HCT116 (cell line): ENCODE results near the gene TSPEAR. TPM values are rescaled to one million over a fixed set of nuclear protein-coding genes. Genes with fewer than 3 reads are reported as not detected.
"Not testable (repeated sequence)": the region's sequence is repeated elsewhere in the genome, so short reads cannot be mapped to it uniquely, and the experiment has no call there.

Experiments used
- ATAC-seq: fragments of 200-7000 bp; cut with Tn5 transposase; 2 replicates; pipeline ENCODE4 v1.9.1; 2020; ENCODE audit warnings: mild to moderate bottlenecking, moderate library complexity
- BruUV-seq: library from RNA; stranded (reverse); fragments of 400-500 nt; replicated peaks from 2 replicates; lab custom pipeline; 2021; lab: Mats Ljungman, UMichigan
- CTCF ChIA-PET: fragments of 300-600 bp; sonication (Branson Sonifier 250); formaldehyde crosslinking; loops from one replicate; lab custom pipeline; 2021; ENCODE audit warnings: antibody characterized with exemption; lab: Charles Lee
- POLR2A ChIA-PET: fragments of 300-600, 350-600 bp; sonication (Branson Sonifier 250); formaldehyde crosslinking; loops from one replicate; lab custom pipeline; 2021; ENCODE audit warnings: antibody characterized with exemption; lab: Charles Lee
- RAD21 ChIA-PET, 2 experiments: fragments of 300-600 bp; sonication (Branson Sonifier 250); formaldehyde crosslinking; loops; one replicate each; lab custom pipeline; 2023; ENCODE audit warnings: low total read pairs in 2 of 2; ENCODE audit not compliant: uncharacterized antibody in 2 of 2, unreplicated experiment in 2 of 2, low non-redundant PET in 1 of 2; lab: Charles Lee
- DNase-seq: peaks from one replicate; pipeline ENCODE4 v3.0.0-alpha.2; 2010; ENCODE audit warnings: low read depth, low spot score
- H2AFZ ChIP-seq: fragments of 200-600 bp; shearing (Covaris generic), sonication (generic); 2 replicates; pipeline ENCODE4 v1.6.1; 2017; ENCODE audit warnings: low read depth, mixed run types, mixed read lengths, antibody characterized with exemption, low read length; ENCODE audit not compliant: poor library complexity, severe bottlenecking
- H3K27ac ChIP-seq: 2 replicates; pipeline ENCODE4 v1.5.1; 2012; ENCODE audit warnings: low read depth, low read length
- H3K27me3 ChIP-seq: fragments of 200-600 bp; sonication (generic); 2 replicates; pipeline ENCODE4 v1.6.1; 2016; ENCODE audit warnings: mixed run types, low read length, mixed read lengths; ENCODE audit not compliant: insufficient read depth
- H3K36me3 ChIP-seq, 2 experiments: fragments of 200-500 bp in 1 of 2; fragments of 200-600 bp in 1 of 2; sonication (Bioruptor generic) in 1 of 2; sonication (generic) in 1 of 2; 2 replicates each; pipeline versions ENCODE4 v1.5.1 to v1.6.1; 2014 to 2016; ENCODE audit warnings: low read length in 2 of 2, inconsistent platforms in 1 of 2, mixed read lengths in 1 of 2, mixed run types in 1 of 2; ENCODE audit not compliant: insufficient read depth in 2 of 2, control insufficient read depth in 1 of 2
- H3K4me1 ChIP-seq, 2 experiments: fragments of 200-600 bp in 1 of 2; sonication (generic) in 1 of 2; 2 replicates each; pipeline versions ENCODE4 v1.5.1 to v1.6.1; 2012 to 2017; ENCODE audit warnings: low read length in 2 of 2, inconsistent platforms in 1 of 2, mild to moderate bottlenecking in 1 of 2, mixed read lengths in 1 of 2, mixed run types in 1 of 2, moderate library complexity in 1 of 2; ENCODE audit not compliant: insufficient read depth in 2 of 2, control insufficient read depth in 1 of 2
- H3K4me2 ChIP-seq: fragments of 200-600 bp; sonication (generic); 2 replicates; pipeline ENCODE4 v1.6.1; 2017; ENCODE audit warnings: mixed run types, low read length, mixed read lengths
- H3K4me3 ChIP-seq, 2 experiments: fragments of 200-600 bp in 1 of 2; sonication (generic) in 1 of 2; replicated peaks in 1 of 2; 2 replicates each; pipeline ENCODE4 v1.5.1; 2011 to 2016; ENCODE audit warnings: low read length in 2 of 2, control low read depth in 1 of 2, low read depth in 1 of 2, mild to moderate bottlenecking in 1 of 2, mixed read lengths in 1 of 2, mixed run types in 1 of 2
- H3K79me2 ChIP-seq: fragments of 200-600 bp; sonication (generic); 2 replicates; pipeline ENCODE4 v1.6.1; 2017; ENCODE audit warnings: mild to moderate bottlenecking, mixed run types, low read length, moderate library complexity, mixed read lengths; ENCODE audit not compliant: insufficient read depth
- H3K9ac ChIP-seq: fragments of 200-600 bp; sonication (generic); 2 replicates; pipeline ENCODE4 v1.6.1; 2016; ENCODE audit warnings: low read length, mixed read lengths
- H3K9me2 ChIP-seq: fragments of 200-600 bp; sonication (generic), shearing (Covaris generic); 2 replicates; pipeline ENCODE4 v1.6.1; 2017; ENCODE audit warnings: mixed run types, mild to moderate bottlenecking, moderate library complexity; ENCODE audit not compliant: insufficient read depth
- H3K9me3 ChIP-seq, 2 experiments: fragments of 200-500 bp in 1 of 2; fragments of 200-600 bp in 1 of 2; sonication (Bioruptor generic) in 1 of 2; sonication (generic) in 1 of 2; 2 replicates each; pipeline ENCODE4 v1.6.1; 2014 to 2017; ENCODE audit warnings: low read length in 2 of 2, mixed read lengths in 2 of 2, inconsistent platforms in 1 of 2, low read depth in 1 of 2, mild to moderate bottlenecking in 1 of 2, mixed run types in 1 of 2, moderate library complexity in 1 of 2; ENCODE audit not compliant: control insufficient read depth in 1 of 2, insufficient read depth in 1 of 2
- H4K20me1 ChIP-seq: fragments of 200-600 bp; sonication (generic), shearing (Covaris generic); 2 replicates; pipeline ENCODE4 v1.6.1; 2017; ENCODE audit warnings: mixed run types, mild to moderate bottlenecking, moderate library complexity; ENCODE audit not compliant: insufficient read depth
- ATF3 ChIP-seq: IDR thresholded peaks from 2 replicates; pipeline ENCODE4 v1.6.1; 2012
- CTCF ChIP-seq, 3 experiments: fragments of 200-600 bp in 1 of 3; sonication (generic) in 1 of 3; IDR thresholded peaks in 2 of 3; conservative IDR thresholded peaks in 1 of 3; 2 replicates each; pipeline ENCODE4 v1.5.1; 2012 to 2017; ENCODE audit warnings: low read depth in 2 of 3, low read length in 2 of 3, antibody characterized with exemption in 1 of 3, borderline replicate concordance in 1 of 3, control low read depth in 1 of 3, mild to moderate bottlenecking in 1 of 3, mixed read lengths in 1 of 3, mixed run types in 1 of 3, moderate library complexity in 1 of 3; ENCODE audit not compliant: insufficient read depth in 1 of 3
- EGR1 ChIP-seq: IDR thresholded peaks from 2 replicates; pipeline ENCODE4 v1.6.1; 2012; ENCODE audit warnings: low read depth
- EZH2 ChIP-seq: fragments of 200-600 bp; sonication (generic); IDR thresholded peaks from 2 replicates; pipeline ENCODE4 v1.6.1; 2017; ENCODE audit warnings: antibody characterized with exemption, mixed run types
- JUND ChIP-seq: IDR thresholded peaks from 2 replicates; pipeline ENCODE4 v1.6.1; 2012
- POLR2A ChIP-seq: IDR thresholded peaks from 2 replicates; pipeline ENCODE4 v1.7.0; 2011; ENCODE audit warnings: borderline replicate concordance; ENCODE audit not compliant: insufficient read depth, insufficient read length; ENCODE audit errors: extremely low read depth
- RAD21 ChIP-seq: IDR thresholded peaks from 2 replicates; pipeline ENCODE4 v1.6.1; 2012; ENCODE audit warnings: low read depth, mild to moderate bottlenecking
- SP1 ChIP-seq: IDR thresholded peaks from 2 replicates; pipeline ENCODE4 v1.6.1; 2012; ENCODE audit warnings: low read depth
- TCF7L2 ChIP-seq: IDR thresholded peaks from 2 replicates; pipeline ENCODE4 v1.7.0; 2011; ENCODE audit warnings: borderline replicate concordance, inconsistent platforms; ENCODE audit not compliant: insufficient read depth, insufficient read length; ENCODE audit errors: extremely low read depth
- intact Hi-C: fragments of 100-400 bp; cut with micrococcal nuclease; formaldehyde crosslinking; loops from 2 replicates; pipeline ENCODE4 v1.10.0; 2022
- total RNA-seq: library from RNA; stranded (reverse); gene quantifications from one replicate; pipeline ENCODE4 v1.2.1, GENCODE V29; 2021; ENCODE audit not compliant: unreplicated experiment

Gene TSPEAR
- total RNA-seq, 1 experiment from 2014 or later = not detected

- no peak for TF ChIP-seq CTCF (IDR thresholded peaks at IDR 0.05 in 2 of 3, conservative IDR thresholded peaks at IDR 0.05 in 1 of 3; ENCODE audit: borderline replicate concordance in 1 of 3, insufficient read depth in 1 of 3, low read depth in 2 of 3, low read length in 2 of 3)
Observed at GRCh38 chr21:44551340-44551961, 159.9 kb downstream of the TSPEAR start, which contains the start of gene KRTAP10-2 (continued).

- Histone ChIP-seq H2AFZ (no peak overlapping the region), H3K79me2 (no peaks in the 10 kb centered on the region), H4K20me1 (no peaks in the 10 kb centered on the region), H3K36me3 (no peaks in the 10 kb centered on the region), H3K9me3 (peaks cover 0 to 7% of the 10 kb centered on the region in 2 experiments; a peak in 2 of 4 replicates), H3K4me1 (no peaks in the 10 kb centered on the region), H3K4me2 (no peak overlapping the region), H3K27me3 (no peaks in the 10 kb centered on the region), H3K9me2 (no peaks in the 10 kb centered on the region), H3K9ac (no peak overlapping the region)
- ChIA-PET RAD21 (no interaction called here), POLR2A (no interaction called here)
- ATAC-seq = no peak
- TF ChIP-seq RAD21 (no peak), TCF7L2 (no peak), ATF3 (no peak), POLR2A (no peak), EGR1 (no peak), EZH2 (no peak), SP1 (no peak), JUND (no peak)
- TF ChIP-seq, all 23 proteins: peak for 0
- intact Hi-C loops = no loop called here
- CTCF ChIA-PET = no interaction called here
- H3K27ac ChIP-seq = no peak overlapping the region
- no peak overlapping the region for H3K4me3 ChIP-seq
- DNase-seq = no peak
- no TSS peak for BruUV-seq
Observed at GRCh38 chr21:44550807-44551206, 160.6 kb downstream of the TSPEAR start.

- POLR2A ChIA-PET, CTCF ChIA-PET, RAD21 ChIA-PET, H3K9me3 ChIP-seq, BruUV-seq, H4K20me1 ChIP-seq, H2AFZ ChIP-seq, intact Hi-C loops, H3K79me2 ChIP-seq, H3K9me2 ChIP-seq, H3K27me3 ChIP-seq, H3K36me3 ChIP-seq, H3K4me3 ChIP-seq, DNase-seq, H3K4me2 ChIP-seq, H3K27ac ChIP-seq, H3K9ac ChIP-seq, H3K4me1 ChIP-seq: not testable (repeated sequence)
- peak; percentile 16; the same call in 1 of the 2 replicates for ATAC-seq
Observed at GRCh38 chr21:44550285-44550684, 161.1 kb downstream of the TSPEAR start.
